ENCODE measurements around the gene RALGAPA2. TPM values are rescaled to one million over a fixed set of nuclear protein-coding genes. Genes with fewer than 3 reads are reported as not detected.

RALGAPA2 gene
- total and polyA plus RNA-seq, 2 of the 13 experiments (the other 11 are each of a cell fraction or from before 2014, with no cell fraction given) = 13.8 to 17.7 TPM

GRCh38 chr20:20719411-20719810, 7.0 kb upstream of the RALGAPA2 start (continued):
- TF ChIP-seq, protein P1, sequence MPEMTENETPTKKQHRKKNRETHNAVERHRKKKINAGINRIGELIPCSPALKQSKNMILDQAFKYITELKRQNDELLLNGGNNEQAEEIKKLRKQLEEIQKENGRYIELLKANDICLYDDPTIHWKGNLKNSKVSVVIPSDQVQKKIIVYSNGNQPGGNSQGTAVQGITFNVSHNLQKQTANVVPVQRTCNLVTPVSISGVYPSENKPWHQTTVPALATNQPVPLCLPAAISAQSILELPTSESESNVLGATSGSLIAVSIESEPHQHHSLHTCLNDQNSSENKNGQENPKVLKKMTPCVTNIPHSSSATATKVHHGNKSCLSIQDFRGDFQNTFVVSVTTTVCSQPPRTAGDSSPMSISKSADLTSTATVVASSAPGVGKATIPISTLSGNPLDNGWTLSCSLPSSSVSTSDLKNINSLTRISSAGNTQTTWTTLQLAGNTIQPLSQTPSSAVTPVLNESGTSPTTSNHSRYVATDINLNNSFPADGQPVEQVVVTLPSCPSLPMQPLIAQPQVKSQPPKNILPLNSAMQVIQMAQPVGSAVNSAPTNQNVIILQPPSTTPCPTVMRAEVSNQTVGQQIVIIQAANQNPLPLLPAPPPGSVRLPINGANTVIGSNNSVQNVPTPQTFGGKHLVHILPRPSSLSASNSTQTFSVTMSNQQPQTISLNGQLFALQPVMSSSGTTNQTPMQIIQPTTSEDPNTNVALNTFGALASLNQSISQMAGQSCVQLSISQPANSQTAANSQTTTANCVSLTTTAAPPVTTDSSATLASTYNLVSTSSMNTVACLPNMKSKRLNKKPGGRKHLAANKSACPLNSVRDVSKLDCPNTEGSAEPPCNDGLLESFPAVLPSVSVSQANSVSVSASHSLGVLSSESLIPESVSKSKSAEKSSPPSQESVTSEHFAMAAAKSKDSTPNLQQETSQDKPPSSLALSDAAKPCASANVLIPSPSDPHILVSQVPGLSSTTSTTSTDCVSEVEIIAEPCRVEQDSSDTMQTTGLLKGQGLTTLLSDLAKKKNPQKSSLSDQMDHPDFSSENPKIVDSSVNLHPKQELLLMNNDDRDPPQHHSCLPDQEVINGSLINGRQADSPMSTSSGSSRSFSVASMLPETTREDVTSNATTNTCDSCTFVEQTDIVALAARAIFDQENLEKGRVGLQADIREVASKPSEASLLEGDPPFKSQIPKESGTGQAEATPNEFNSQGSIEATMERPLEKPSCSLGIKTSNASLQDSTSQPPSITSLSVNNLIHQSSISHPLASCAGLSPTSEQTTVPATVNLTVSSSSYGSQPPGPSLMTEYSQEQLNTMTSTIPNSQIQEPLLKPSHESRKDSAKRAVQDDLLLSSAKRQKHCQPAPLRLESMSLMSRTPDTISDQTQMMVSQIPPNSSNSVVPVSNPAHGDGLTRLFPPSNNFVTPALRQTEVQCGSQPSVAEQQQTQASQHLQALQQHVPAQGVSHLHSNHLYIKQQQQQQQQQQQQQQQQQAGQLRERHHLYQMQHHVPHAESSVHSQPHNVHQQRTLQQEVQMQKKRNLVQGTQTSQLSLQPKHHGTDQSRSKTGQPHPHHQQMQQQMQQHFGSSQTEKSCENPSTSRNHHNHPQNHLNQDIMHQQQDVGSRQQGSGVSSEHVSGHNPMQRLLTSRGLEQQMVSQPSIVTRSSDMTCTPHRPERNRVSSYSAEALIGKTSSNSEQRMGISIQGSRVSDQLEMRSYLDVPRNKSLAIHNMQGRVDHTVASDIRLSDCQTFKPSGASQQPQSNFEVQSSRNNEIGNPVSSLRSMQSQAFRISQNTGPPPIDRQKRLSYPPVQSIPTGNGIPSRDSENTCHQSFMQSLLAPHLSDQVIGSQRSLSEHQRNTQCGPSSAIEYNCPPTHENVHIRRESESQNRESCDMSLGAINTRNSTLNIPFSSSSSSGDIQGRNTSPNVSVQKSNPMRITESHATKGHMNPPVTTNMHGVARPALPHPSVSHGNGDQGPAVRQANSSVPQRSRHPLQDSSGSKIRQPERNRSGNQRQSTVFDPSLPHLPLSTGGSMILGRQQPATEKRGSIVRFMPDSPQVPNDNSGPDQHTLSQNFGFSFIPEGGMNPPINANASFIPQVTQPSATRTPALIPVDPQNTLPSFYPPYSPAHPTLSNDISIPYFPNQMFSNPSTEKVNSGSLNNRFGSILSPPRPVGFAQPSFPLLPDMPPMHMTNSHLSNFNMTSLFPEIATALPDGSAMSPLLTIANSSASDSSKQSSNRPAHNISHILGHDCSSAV (CRISPR knock-in tag; IDR thresholded peaks at IDR 0.05; ENCODE audit: borderline replicate concordance) = no peak
- TF ChIP-seq SNAI1 (CRISPR knock-in tag; IDR thresholded peaks at IDR 0.05; ENCODE audit: borderline replicate concordance) = no peak
- TF ChIP-seq NFKBIZ (CRISPR knock-in tag; IDR thresholded peaks at IDR 0.05) = no peak
- TF ChIP-seq CHD2 (IDR thresholded peaks at IDR 0.05; ENCODE audit: low read depth, low read length) = no peak

Data from HepG2 (cell line).